ENCODE measurements around the gene ZNF497.

GRCh38 chr19:58388175-58388526 is 25.6 kb upstream of the ZNF497 start:
- no peak for TF ChIP-seq CTCF (IDR thresholded peaks at IDR 0.05 in 8 of 11, conservative IDR thresholded peaks at IDR 0.05 in 3 of 11)
- no peak for TF ChIP-seq POLR2A (IDR thresholded peaks at IDR 0.05)
- no peak for TF ChIP-seq POLR2AphosphoS5 (IDR thresholded peaks at IDR 0.05)
